ENCODE results near the gene SPANXN1.
A peak's percentile ranks its signal among the peaks of the same experiment; 100 is the strongest.
"Not testable (repeated sequence)": the region's sequence is repeated elsewhere in the genome, so short reads cannot be mapped to it uniquely, and the experiment has no call there.

SPANXN1 gene

GRCh38 chrX:145247203-145247602, at the start of gene SPANXN1:
Gene SPANXN1, plus strand, starts transcription at chrX:145247503. Its CDS starts 84 bp downstream, at chrX:145247587.
- DNase-seq (ENCODE audit: low read depth in 1 of 2, low spot score in 1 of 2); in situ Hi-C loops (cut with HindIII; ENCODE audit: low pct_unique_long_range_greater_than_20kb, low sequenced_read_pairs): not testable (repeated sequence)

- in situ Hi-C loops (cut with HindIII; ENCODE audit: low pct_unique_long_range_greater_than_20kb, low sequenced_read_pairs), result no loop called here
- no peak for TF ChIP-seq JUND (IDR thresholded peaks at IDR 0.05; ENCODE audit: low read depth)
- no peak for DNase-seq (ENCODE audit: low read depth in 1 of 2, low spot score in 1 of 2)
These were observed 48.2 kb upstream of the SPANXN1 start for GRCh38 chrX:145199078-145199477.

- in situ Hi-C loops (cut with HindIII; ENCODE audit: low pct_unique_long_range_greater_than_20kb, low sequenced_read_pairs), result no loop called here
- DNase-seq (ENCODE audit: low read depth in 1 of 2, low spot score in 1 of 2), result peak in 1 of 2 experiments; percentile 32
- no peak for TF ChIP-seq JUND (IDR thresholded peaks at IDR 0.05; ENCODE audit: low read depth)
These were observed 33.8 kb upstream of the SPANXN1 start for GRCh38 chrX:145213504-145213903.

GRCh38 chrX:145292218-145292617, 44.9 kb downstream of the SPANXN1 start:
- DNase-seq (ENCODE audit: low read depth in 1 of 2, low spot score in 1 of 2), result no peak
- in situ Hi-C loops (cut with HindIII; ENCODE audit: low pct_unique_long_range_greater_than_20kb, low sequenced_read_pairs), result no loop called here
- TF ChIP-seq JUND (IDR thresholded peaks at IDR 0.05; ENCODE audit: low read depth), result no peak
